ENCODE measurements around the gene MUC15.

MUC15 gene

GRCh38 chr11:26512196-26512595 lies 59.9 kb downstream of the MUC15 start:
- TF ChIP-seq CTCF (IDR thresholded peaks at IDR 0.05; ENCODE audit: borderline replicate concordance, control extremely low read depth, extremely low read depth, insufficient read depth, missing control alignments), result no peak
- DNase-seq (ENCODE audit: low spot score), result no peak
- in situ Hi-C loops (cut with MboI; ENCODE audit: low sequenced_read_pairs, unreplicated experiment), result no loop called here

- DNase-seq (ENCODE audit: low spot score), result no peak
- TF ChIP-seq CTCF (IDR thresholded peaks at IDR 0.05; ENCODE audit: borderline replicate concordance, control extremely low read depth, extremely low read depth, insufficient read depth, missing control alignments), result no peak
- in situ Hi-C loops (cut with MboI; ENCODE audit: low sequenced_read_pairs, unreplicated experiment), result no loop called here
Observed at GRCh38 chr11:26510756-26511155, 61.3 kb downstream of the MUC15 start.

GRCh38 chr11:26510164-26510563 lies 61.9 kb downstream of the MUC15 start:
- in situ Hi-C loops (cut with MboI; ENCODE audit: low sequenced_read_pairs, unreplicated experiment), result no loop called here
- no peak for DNase-seq (ENCODE audit: low spot score)
- no peak for TF ChIP-seq CTCF (IDR thresholded peaks at IDR 0.05; ENCODE audit: borderline replicate concordance, control extremely low read depth, extremely low read depth, insufficient read depth, missing control alignments)
